ENCODE data around the gene GRPEL1.

- no peak for TF ChIP-seq ZNF331 (CRISPR knock-in tag; IDR thresholded peaks at IDR 0.05; ENCODE audit: low read depth)
- no peak for TF ChIP-seq EZH2phosphoT487 (IDR thresholded peaks at IDR 0.05; ENCODE audit: unreplicated experiment)
- no peak for TF ChIP-seq STAT1 (IDR thresholded peaks at IDR 0.05; ENCODE audit: unreplicated experiment)
- no peak for TF ChIP-seq EZH2 (IDR thresholded peaks at IDR 0.05; ENCODE audit: low read depth, unreplicated experiment)
- TF ChIP-seq POLR2AphosphoS5 (IDR thresholded peaks at IDR 0.05; ENCODE audit: low read depth): no peak
- TF ChIP-seq, protein P1, sequence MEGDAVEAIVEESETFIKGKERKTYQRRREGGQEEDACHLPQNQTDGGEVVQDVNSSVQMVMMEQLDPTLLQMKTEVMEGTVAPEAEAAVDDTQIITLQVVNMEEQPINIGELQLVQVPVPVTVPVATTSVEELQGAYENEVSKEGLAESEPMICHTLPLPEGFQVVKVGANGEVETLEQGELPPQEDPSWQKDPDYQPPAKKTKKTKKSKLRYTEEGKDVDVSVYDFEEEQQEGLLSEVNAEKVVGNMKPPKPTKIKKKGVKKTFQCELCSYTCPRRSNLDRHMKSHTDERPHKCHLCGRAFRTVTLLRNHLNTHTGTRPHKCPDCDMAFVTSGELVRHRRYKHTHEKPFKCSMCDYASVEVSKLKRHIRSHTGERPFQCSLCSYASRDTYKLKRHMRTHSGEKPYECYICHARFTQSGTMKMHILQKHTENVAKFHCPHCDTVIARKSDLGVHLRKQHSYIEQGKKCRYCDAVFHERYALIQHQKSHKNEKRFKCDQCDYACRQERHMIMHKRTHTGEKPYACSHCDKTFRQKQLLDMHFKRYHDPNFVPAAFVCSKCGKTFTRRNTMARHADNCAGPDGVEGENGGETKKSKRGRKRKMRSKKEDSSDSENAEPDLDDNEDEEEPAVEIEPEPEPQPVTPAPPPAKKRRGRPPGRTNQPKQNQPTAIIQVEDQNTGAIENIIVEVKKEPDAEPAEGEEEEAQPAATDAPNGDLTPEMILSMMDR (conservative IDR thresholded peaks at IDR 0.05; ENCODE audit: low read depth in 2 of 2): no peak
- TF ChIP-seq, protein P2, sequence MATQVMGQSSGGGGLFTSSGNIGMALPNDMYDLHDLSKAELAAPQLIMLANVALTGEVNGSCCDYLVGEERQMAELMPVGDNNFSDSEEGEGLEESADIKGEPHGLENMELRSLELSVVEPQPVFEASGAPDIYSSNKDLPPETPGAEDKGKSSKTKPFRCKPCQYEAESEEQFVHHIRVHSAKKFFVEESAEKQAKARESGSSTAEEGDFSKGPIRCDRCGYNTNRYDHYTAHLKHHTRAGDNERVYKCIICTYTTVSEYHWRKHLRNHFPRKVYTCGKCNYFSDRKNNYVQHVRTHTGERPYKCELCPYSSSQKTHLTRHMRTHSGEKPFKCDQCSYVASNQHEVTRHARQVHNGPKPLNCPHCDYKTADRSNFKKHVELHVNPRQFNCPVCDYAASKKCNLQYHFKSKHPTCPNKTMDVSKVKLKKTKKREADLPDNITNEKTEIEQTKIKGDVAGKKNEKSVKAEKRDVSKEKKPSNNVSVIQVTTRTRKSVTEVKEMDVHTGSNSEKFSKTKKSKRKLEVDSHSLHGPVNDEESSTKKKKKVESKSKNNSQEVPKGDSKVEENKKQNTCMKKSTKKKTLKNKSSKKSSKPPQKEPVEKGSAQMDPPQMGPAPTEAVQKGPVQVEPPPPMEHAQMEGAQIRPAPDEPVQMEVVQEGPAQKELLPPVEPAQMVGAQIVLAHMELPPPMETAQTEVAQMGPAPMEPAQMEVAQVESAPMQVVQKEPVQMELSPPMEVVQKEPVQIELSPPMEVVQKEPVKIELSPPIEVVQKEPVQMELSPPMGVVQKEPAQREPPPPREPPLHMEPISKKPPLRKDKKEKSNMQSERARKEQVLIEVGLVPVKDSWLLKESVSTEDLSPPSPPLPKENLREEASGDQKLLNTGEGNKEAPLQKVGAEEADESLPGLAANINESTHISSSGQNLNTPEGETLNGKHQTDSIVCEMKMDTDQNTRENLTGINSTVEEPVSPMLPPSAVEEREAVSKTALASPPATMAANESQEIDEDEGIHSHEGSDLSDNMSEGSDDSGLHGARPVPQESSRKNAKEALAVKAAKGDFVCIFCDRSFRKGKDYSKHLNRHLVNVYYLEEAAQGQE (IDR thresholded peaks at IDR 0.05; ENCODE audit: unreplicated experiment): no peak
- no peak for TF ChIP-seq NANOG (IDR thresholded peaks at IDR 0.05; ENCODE audit: borderline replicate concordance)
- TF ChIP-seq JUNB (IDR thresholded peaks at IDR 0.05; ENCODE audit: unreplicated experiment): no peak
- no peak for TF ChIP-seq CREB1 (CRISPR knock-in tag; IDR thresholded peaks at IDR 0.05; ENCODE audit: low read depth)
- no peak for TF ChIP-seq ZNF114 (CRISPR knock-in tag; IDR thresholded peaks at IDR 0.05)
- TF ChIP-seq, protein P3, sequence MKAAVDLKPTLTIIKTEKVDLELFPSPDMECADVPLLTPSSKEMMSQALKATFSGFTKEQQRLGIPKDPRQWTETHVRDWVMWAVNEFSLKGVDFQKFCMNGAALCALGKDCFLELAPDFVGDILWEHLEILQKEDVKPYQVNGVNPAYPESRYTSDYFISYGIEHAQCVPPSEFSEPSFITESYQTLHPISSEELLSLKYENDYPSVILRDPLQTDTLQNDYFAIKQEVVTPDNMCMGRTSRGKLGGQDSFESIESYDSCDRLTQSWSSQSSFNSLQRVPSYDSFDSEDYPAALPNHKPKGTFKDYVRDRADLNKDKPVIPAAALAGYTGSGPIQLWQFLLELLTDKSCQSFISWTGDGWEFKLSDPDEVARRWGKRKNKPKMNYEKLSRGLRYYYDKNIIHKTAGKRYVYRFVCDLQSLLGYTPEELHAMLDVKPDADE (IDR thresholded peaks at IDR 0.05): no peak
These were observed 36.1 kb downstream of the GRPEL1 start for GRCh38 chr4:7031558-7032449.
